CD4-positive, alpha-beta T cell treated with Interferon gamma for 1 hour (primary cell): ENCODE data around the gene PSMD1.
A peak's percentile ranks its signal among the peaks of the same experiment; 100 is the strongest.

Experiments
- DNase-seq: peaks from one replicate; pipeline ENCODE4 v3.0.0-alpha.2; 2020

PSMD1 gene

DNA sequence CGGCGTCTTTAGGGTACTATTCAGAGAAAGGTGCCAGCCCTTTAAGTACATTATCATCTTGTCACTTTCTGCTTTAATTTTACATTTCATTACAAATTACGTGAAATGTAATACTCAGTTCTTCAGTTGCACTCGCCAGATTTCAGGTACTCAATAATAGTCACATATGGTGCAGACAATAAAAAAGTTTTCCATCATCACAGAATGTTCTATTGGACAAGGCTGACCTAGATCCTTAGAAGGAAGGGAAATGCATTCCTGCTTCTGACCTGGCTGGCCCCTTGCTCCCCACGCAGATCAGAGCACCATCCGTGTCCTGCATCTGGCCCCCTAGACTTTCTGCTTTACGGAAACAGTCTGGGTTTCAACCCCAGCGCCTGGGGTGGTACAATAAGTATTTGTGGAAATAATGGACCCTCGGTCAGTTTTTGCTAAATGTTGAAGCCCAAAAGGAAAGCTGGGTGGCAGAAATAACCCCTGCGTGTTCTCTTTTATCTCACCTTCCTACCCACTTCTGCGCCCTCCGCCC lies 20.0 kb upstream of the PSMD1 start:
- DNase-seq: no peak

DNA sequence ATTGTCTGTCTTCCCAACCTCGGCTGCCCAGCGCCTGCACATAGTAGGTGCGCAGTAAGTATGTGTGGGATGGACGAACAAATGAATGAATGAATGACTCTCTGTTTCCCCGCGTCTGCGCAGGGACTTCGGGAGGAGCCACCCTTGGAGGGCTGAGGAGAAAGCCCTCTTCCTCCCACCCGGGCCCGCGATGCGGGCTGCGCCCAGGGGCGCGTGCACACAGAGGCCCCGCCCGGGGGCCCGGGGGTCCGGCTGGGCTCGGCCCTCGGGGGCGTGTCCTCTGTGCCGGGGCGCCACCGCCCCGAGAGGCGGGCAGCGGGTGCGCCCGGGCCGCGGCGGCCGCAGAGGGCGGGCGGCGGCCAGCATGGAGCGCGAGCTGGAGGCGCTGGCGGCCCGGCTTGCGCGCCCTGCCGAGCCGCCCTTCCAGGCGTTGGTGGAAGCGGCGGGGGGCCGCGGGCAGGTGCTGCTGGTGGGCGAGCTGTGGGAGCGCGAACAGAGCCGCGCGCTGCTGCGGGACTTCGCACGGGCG lies 19.4 kb upstream of the PSMD1 start, which contains the start of gene C2orf72:
TSS of gene C2orf72 (plus strand) at position 322 of the 529 bp plus-strand sequence. CDS start at position 365, 43 bp downstream.
- no peak for DNase-seq

DNA sequence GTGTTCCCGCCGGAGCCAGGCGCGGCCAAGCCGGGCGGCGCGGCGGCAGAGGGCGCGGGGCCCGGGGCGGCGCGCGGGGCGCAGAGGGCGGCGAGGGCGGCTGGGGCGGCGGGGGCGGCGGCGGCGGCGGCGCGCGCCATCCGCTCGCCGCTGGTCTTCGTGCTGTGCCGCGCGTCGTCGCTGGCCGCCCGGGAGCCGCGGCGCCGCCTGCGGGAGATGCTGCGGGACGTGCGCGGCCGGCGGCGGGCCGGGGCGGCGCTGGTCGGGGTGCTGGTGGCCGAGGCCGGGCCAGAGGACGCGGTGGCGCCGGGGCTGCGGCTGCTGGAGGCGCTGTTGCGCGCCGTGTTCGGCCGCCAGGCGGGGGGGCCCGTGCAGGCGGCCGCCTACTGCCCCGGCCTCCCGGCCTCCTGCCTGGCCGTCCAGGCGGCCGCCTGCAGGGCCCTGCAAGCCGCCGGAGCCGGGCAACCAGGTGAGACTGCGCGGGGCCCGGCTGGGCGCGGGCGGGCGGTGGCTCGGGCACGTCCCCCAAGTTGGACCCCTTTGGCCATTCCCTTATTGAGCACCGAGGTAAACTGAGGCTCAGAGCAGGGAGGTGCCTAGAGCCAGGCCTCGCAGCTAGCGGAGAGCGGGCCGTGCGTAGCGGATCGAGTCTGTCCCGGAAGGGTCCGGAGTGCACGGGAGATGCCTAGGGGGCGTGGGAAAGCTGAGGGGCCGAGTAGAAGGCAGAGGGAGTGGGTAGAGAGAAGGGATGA lies 18.8 kb upstream of the PSMD1 start:
- DNase-seq: no peak

DNA sequence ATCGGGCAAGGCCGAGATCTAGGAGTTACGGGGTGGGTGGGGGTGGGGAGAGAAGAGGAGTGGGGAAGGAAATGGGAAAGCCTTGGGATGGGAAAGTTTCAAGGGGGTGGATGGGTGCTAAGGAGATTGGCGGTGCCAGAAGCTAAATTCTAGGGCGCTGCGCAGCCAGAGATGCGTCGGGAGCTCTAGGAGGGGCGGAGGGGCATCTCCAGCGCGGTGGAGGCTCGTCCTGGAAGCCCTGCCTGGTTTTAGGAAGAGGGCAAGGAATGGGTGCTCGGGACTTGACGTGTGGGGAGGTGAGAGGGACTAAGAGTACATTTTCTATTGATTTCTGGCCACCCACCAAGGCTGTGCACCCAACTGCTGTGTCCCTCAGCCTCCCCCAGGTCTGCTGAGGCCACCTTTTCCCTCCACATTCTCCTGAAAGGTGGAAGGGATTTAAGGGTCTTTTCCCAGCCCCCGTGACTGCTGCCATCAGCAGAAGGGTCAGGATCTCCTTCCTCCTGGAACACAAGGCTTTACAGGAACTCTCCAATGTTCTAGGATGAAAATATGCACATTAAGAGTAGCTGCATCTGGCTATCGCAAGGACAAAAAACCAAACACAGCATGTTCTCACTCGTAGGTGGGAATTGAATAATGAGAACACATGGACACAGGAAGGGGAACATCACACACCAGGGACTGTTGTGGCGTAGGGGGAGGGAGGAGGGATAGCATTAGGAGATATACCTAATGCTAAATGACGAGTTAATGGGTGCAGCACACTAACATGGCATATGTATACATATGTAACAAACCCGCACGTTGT lies 18.0 kb upstream of the PSMD1 start:
- no peak for DNase-seq

DNA sequence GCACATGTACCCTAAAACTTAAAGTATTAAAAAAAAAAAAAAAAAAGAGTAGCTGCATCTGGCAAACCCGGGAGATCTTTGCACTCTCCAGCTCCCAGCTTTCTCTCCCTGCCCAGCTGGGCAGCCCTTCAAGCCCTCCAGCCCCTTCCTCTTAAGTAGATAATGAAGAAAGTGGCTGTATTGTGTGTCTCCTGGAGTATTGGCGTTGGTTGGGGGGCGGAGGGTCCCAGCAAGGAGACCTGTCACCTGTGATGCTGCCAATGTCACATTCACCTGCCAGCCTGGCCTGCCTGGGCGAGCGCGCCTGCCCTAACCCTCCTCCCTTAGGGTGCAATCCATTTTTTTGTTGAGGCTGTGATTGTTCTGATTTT lies 17.4 kb upstream of the PSMD1 start:
- no peak for DNase-seq

DNA sequence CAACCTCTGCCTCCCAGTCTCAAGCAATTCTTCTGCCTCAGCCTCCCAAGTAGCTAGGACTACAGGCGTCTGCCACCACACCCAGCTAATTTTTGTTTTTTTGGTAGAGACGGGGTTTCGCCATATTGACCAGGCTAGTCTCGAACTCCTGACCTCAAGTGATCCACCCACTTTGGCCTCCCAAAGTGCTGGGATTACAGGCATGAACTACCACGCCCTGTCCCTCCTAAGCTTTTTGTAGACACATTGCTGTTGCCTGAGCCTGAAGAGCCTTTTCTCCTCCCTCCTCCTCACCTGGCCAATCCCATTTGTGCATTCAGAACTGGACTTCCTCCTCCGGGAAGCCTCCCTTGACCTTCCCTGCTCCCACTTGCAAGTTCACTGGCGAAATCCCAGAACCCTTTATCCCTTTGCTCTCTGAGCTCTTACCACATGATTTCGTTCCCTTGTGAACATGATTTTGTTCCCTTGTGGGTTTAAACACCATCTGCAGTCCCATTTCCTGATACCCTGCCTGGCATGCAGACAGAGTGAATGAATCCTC lies 16.8 kb upstream of the PSMD1 start:
- DNase-seq: no peak

DNA sequence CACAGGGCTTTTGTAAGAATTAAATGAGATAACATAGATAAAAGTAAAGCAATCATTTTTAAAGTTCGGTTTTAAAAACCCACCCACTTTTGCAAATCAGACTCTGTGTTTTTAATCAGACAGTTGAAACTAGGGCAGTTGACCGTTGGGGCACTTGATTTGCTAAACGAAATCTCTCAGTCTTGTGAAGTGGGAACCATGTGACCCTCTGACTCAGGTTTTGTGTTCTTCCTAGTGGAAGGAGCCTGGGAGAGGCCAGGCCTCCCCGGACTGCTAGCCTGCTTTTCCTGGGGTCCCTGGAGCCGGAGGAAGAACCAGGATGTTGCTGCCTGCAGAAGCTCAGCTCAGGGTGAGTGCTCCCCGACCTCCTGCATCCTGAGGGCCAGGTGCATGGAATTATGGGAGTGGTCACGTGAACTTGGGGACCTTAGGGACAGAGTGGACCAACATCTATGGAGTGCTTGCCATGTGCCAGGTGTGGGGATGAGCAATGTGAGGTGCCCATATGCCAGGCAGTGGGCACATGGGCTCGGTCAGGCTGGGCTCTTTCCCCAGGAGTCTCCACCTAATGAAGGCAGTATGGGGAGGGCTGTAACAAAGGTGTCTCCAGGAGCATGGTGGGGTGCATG lies 15.5 kb upstream of the PSMD1 start:
- DNase-seq: no peak

DNA sequence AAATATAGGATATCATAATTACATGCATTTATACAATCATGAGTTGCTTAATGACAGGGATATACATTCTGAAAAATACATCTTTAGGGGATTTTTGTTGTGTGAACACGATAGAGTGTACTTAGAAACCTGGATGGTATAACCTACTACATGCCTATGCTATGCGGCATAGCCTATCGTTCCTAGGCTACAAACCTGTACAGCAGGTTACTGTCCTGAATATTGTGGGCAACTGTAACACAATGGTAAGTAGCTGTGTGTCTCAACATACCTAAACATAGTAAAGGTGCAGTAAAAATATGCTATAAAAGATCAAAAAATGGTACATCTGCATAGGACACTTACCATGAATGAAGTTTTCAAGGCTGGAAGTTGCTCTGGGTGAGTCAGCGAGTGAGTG lies 12.9 kb upstream of the PSMD1 start:
- DNase-seq: no peak

DNA sequence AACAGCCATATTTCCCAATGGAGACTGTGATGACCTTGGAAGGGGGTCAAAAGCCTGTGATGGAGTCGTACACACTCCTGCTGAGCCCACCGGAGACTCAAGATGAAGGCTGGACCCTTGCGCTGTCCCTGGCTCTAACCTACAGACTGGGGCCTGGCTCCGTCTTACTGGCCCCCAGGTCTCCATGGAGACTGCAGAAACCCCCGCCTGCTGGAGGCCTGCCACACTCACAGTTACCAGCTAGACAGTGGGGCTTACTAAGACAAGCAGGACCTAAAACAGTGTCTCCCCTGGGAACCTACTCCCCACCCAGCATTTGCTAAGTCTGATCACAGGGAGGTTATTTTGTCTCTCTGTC lies 9.8 kb upstream of the PSMD1 start:
- DNase-seq: no peak

DNA sequence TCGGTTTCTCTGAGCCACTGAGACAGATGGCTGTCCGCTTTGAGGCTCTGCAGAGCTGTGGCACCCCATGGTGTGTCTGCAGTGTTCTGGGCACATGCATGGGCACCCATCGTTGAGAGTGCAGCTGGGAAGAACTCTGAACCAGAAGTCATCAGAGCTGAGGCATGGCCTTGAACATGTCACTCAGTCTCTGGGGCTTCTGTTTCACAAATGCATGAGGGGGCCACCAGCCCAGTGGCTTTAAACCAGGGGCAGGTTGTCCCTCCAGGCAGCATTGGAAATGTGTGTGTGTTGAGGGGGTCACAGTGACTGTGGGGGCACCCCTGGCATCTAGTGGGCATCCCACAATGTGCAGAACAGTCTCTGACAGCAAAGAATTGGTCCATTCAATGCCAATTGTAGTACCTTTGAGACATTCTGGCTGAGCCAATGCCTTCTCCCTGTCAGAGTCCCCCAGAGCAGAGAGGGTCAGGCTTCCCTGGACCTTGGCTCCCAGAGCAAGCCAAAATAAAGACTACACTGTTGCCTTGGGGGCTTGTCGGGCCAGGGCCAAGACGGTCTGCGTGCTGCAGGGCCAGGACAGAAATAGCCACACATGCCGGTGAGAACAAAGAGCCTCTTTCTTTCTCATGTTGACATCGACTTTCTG lies 9.3 kb upstream of the PSMD1 start:
- DNase-seq: no peak

DNA sequence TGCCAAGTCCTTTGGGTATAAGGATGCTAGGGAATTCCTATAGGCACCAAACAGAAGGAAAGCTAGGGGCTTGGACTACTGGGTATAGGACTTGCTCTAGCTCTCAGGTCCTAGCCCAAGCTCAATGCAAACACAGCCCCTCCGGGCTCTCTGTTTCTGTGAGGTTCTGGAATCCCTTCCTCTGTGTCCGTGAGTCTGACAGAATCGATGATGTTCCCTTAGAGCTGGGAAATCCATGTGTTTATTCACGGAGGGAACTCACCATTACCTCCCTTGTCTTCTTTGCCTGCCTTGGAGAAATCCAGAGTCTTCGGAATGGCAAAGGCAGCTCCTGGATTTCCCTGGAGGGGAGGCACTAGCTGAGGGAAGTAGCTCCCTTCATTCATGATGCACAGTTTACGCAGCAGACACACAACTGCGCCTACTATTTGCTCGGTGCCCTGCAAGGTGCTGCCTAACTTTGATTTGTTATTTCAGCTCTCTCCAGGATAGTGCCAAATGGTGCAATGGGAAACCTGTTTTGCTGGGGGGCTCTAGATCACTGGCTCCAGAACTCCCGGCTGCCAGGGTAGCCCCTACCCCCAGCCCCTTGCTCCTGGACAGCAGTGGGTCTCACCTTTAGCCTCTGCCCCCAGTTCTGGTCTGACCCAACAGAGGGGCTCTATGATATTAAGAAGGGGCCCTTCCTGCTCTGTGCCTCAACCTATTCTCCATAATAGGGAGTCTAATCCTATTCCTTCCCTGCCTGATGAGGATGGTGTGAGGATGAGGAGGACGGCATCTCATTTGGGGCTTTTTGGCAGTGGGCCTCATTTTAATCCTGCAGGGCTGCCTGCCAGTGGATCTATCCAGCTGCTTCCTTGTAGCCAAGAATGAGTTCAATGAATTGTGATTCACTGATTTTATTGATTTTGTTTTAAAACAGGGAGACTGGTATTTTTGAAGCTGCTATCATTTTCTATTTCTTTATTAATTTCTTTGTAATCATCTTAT lies 8.4 kb upstream of the PSMD1 start:
- DNase-seq: no peak

DNA sequence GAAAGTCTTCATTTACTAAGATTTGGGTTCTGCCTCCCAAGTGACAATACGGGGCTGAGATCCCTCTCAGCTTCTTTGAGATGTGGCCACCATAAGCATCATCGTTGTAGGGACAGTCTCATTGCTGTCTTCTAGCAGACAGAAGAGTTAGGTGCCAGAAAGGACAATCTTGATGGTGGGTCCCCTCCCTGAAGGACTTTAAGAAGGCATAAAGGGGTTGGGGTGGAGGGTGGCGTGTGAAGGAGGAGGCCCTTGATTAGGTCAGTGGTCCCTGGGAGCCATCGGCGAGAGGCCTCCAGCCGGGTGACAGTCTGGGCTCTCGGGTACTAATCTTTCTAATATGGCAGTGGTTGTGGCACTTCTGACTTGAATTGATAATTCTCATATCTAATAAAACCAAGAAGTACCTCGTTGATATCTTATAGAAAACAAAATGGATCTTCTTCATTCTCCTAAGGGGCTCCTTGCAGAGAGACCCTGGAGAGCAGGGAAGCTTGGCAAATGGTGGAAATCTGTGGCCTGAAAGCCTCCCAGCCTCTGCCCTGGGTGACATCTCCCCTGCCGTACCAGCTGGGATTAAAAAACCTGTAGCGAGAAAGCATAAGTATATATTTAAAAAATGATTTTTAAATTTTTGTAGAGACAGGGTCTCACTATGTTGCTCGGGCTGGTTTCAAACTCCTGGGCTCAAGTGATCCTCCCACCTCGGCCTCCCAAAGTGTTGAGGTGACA lies 7.2 kb upstream of the PSMD1 start:
- no peak for DNase-seq

DNA sequence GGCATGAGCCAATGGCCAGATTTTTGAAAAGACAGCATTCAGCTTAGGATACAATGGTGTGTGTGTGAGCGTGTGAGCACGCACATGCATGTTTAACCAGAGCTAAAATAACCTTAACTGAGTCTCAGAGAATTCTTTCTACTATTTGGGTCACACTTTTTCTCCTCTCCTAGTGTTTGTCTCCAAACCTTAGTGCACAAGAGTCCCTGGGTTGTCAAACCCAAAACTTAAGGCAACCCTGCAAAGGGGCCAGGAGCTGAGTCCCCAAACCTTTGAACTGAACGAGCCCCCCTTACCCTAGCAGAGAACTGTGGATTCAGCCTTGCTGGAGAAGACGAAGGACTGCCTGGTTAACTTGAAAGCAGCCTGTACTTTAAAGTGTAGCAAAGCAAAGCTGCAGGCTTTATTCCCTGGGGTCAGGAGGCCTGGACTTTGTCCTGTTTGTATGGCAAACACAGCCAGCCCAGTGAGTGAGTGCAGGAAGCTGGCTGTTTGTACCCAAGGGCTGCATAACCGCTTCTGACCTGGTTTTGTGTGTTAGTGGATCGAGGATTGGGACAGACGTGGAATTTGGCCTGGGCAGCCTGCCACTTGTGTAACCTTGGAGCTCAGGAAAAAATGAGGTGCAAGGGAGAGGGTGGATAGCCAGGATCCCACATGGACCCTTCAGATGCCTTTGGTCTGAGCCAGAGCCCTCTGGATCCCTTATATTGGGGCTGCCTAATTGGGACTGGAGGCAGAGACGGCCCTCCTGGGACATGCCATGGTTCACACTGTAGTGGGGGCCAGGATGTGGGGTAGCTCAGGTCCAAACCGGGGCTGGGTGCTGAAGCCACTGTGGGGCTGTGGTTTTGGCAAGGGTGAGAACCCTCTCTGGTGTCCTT lies 6.4 kb upstream of the PSMD1 start:
- no peak for DNase-seq

DNA sequence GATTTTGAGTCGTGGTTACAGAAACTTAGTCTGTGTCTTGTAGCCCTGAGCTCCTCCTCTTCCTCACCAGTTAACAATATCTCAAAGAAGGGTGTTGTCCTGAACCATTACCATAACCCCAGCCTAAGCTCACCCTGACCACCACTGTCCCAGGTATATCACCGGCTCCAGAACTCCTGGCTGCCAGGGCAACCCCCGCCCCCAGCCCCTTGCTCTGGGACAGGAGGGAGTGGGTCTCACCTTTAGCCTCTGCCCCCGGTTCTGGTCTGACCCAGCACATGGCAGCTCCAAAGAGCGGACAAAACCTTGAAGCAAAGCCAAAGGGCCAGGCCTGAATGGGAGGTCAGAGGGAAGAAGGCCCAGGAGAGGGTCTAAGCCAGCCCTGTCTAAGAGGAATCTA lies 5.6 kb upstream of the PSMD1 start:
- DNase-seq: no peak

DNA sequence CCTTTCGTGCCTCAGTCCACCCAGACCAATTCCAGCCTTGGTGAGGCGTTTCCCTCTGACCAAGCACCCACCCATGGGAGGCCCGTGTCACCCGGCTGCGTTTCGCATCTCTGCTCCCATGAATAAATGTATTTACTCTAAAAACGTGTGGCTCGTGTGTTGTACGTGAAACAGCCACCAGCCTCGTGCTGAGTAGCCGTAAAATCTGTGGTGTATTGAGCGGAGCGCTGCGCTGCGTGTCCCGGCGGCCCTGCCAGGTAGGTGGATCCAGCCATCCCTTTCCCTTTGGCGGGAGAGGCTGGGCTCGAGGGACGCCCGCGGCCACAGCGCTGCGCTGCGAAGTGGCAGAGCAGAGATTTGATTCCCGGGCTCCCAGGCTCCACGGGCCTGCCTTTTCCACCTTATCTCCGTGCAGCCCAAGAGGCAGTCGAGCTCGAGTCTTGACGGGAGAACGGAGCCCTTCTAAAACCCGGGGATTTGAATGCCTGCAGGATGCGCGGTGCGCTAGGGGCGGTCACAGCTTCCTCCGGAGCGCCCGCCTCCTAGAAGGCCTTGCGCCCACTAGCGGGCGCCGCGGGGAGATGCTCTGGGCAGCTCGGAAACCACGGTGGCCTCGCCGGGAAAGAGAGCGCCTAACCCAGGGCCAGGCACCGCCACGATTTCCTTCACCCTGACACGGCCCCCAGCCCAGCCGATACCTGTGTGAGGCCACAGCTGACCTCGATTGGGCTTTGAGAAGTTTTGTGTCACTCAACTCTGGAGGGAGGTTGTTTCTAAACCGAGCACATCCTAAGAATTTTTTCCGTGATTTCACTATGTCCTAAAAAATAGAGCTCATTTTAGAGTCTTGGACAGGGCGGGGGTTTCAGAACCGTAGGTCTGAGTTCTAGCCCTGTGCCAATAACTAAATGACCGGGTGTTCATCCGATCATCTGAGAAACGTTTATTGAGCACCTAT lies 3.9 kb upstream of the PSMD1 start:
- peak; percentile 78 for DNase-seq

DNA sequence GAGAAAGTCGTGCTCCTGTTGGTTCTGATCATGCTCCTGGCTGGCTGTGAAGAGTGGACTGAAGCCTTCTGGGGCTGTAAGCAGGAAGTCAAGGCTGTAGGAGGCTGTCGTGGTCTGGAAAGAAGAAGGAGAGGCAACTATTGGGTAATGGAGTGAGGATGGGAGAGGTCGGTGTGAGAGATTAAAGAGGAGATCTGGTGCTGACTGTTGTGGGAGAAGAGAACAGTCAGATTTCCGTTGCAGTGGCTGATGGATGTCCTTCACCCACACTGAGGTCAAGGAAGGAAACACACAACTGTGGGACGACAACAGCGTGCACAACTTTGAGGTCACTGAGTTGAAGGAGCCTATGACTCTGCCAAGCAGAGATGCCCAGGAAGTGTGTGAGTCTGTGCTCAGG lies 2.8 kb upstream of the PSMD1 start:
- DNase-seq: no peak

DNA sequence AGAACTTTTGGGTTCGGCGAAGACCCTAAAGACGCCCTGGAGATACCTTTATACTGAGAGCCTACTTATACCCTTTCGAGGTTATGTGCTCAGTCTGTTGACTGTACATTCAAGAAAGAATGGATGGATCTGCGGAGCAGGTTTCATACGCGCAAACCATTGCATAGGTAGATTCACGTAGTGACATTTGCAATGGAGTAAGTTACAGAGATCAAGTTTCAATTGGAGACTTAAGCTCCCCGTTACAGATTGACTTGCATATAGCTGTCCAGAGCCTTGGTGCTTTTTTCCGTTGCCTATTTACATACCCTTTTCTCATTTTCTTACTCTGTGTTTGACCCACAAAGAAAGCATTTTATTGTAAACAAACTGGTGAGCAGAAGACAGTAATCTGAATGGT lies 923 bp downstream of the PSMD1 start:
- no peak for DNase-seq
